GM18909 (cell line): ENCODE data around the gene DPT.

Source experiments
- ATAC-seq: cut with Tn5 transposase; IDR thresholded peaks from one replicate; pipeline ENCODE4 v1.9.1; 2021; ENCODE audit warnings: mild to moderate bottlenecking; ENCODE audit not compliant: unreplicated experiment, poor library complexity

DPT gene

GRCh38 chr1:168739908-168740307, 10.9 kb upstream of the DPT start:
- no peak for ATAC-seq

- ATAC-seq = no peak
These were observed 7.5 kb upstream of the DPT start for GRCh38 chr1:168736520-168736919.

- no peak for ATAC-seq
These were observed 7.0 kb upstream of the DPT start for GRCh38 chr1:168735974-168736373.

- ATAC-seq = no peak
These were observed 5.9 kb upstream of the DPT start for GRCh38 chr1:168734946-168735345.

GRCh38 chr1:168734271-168734670, 5.3 kb upstream of the DPT start:
- no peak for ATAC-seq

- ATAC-seq = no peak
These were observed 4.2 kb upstream of the DPT start for GRCh38 chr1:168733241-168733640.

- ATAC-seq = no peak
These were observed 3.7 kb upstream of the DPT start for GRCh38 chr1:168732736-168733135.

- ATAC-seq = no peak
These were observed 2.4 kb upstream of the DPT start for GRCh38 chr1:168731244-168731953.

GRCh38 chr1:168729405-168729802, 398 bp upstream of the DPT start:
- ATAC-seq = no peak

GRCh38 chr1:168726719-168727118, 2.3 kb downstream of the DPT start:
- ATAC-seq = no peak

- ATAC-seq = no peak
These were observed 2.7 kb downstream of the DPT start for GRCh38 chr1:168726281-168726680.

GRCh38 chr1:168725831-168726230, 3.2 kb downstream of the DPT start:
- no peak for ATAC-seq

- no peak for ATAC-seq
These were observed 3.9 kb downstream of the DPT start for GRCh38 chr1:168725060-168725459.

- no peak for ATAC-seq
These were observed 6.0 kb downstream of the DPT start for GRCh38 chr1:168723000-168723399.

GRCh38 chr1:168720839-168721238, 8.2 kb downstream of the DPT start:
- no peak for ATAC-seq

GRCh38 chr1:168719306-168720111, 9.5 kb downstream of the DPT start:
- ATAC-seq = peak; percentile 75

GRCh38 chr1:168717906-168718891, 10.8 kb downstream of the DPT start:
- no peak for ATAC-seq

GRCh38 chr1:168714012-168714411, 15.0 kb downstream of the DPT start:
- no peak for ATAC-seq

- ATAC-seq = no peak
These were observed 19.3 kb downstream of the DPT start for GRCh38 chr1:168709405-168710363.
